BJ (cell line): ENCODE measurements around the gene ISCA2. TPM values are rescaled to one million over a fixed set of nuclear protein-coding genes. Genes with fewer than 3 reads are reported as not detected.

Source experiments
- CTCF ChIA-PET: fragments of 350-600 bp; formaldehyde crosslinking; extraction: SDS; loops from one replicate; lab custom pipeline; 2021; ENCODE audit warnings: antibody characterized with exemption, inconsistent platforms; lab: Yijun Ruan, JAX
- POLR2A ChIA-PET: fragments of 300-600 bp; sonication (Branson Sonifier 250); formaldehyde crosslinking; extraction: SDS; loops from one replicate; lab custom pipeline; 2021; ENCODE audit warnings: antibody characterized with exemption; lab: Charles Lee
- DNase-seq: peaks from one replicate; pipeline ENCODE4 v3.0.0-alpha.2; 2011; ENCODE audit warnings: low read depth
- H3K27me3 ChIP-seq: 2 replicates; pipeline ENCODE4 v1.6.0; 2011; ENCODE audit warnings: low read length; ENCODE audit not compliant: control insufficient read depth, insufficient read depth
- H3K36me3 ChIP-seq: 2 replicates; pipeline ENCODE4 v1.5.1; 2011; ENCODE audit warnings: low read length; ENCODE audit not compliant: control insufficient read depth, insufficient read depth
- H3K4me3 ChIP-seq: 2 replicates; pipeline ENCODE4 v1.5.1; 2011; ENCODE audit warnings: low read depth, mild to moderate bottlenecking, control low read depth, low read length
- polyA plus RNA-seq: library from polyadenylated mRNA; depleted of rRNA; stranded (reverse); fragments of >200 nt; gene quantifications from 2 replicates; pipeline ENCODE4 v1.2.3, GENCODE V29; 2011
- TF ChIP-seq, protein P1 (sequence below): IDR thresholded peaks from 2 replicates; pipeline ENCODE4 v1.5.1; 2011; ENCODE audit warnings: low read depth, mild to moderate bottlenecking, control low read depth, inconsistent platforms, low read length, moderate library complexity; ENCODE audit not compliant: insufficient read depth

ISCA2 gene
- polyA plus RNA-seq, 1 experiment: 13.0 TPM

DNA sequence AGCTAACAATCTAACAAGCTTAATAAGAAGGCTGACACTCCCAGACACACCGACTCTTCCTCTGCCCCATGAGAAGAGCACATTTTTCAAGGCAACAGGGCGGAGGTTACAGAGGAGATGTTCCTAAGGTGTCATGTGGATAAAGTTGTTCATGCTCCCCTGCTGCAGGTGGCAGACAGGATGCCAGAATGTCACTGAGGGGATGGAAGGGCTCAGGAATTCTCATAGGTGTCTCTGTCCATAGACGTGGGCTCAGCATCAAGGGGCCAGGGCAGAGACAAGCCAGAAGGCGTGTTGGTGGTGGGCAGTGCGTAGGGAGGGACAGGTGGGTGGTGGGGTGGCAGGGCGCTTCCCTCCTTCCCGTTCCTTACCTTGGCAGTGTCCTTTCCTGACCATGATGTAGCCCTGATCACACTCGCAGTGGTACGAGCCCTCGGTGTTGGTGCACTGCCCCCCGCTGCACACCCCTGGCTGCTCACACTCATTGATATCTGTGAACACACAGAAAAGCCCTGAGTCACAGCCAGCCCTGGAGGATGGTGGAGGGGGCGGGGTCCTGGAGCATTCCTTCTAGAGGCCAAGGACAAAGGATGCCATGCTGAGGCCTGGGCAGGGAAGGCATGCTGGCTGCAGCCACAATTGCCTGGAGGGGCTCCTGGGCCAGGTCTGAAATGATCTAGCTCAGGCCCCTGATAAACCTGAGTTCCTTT lies 23.0 kb downstream of the ISCA2 start:
- POLR2A ChIA-PET: no interaction called here
- TF ChIP-seq, protein P1, sequence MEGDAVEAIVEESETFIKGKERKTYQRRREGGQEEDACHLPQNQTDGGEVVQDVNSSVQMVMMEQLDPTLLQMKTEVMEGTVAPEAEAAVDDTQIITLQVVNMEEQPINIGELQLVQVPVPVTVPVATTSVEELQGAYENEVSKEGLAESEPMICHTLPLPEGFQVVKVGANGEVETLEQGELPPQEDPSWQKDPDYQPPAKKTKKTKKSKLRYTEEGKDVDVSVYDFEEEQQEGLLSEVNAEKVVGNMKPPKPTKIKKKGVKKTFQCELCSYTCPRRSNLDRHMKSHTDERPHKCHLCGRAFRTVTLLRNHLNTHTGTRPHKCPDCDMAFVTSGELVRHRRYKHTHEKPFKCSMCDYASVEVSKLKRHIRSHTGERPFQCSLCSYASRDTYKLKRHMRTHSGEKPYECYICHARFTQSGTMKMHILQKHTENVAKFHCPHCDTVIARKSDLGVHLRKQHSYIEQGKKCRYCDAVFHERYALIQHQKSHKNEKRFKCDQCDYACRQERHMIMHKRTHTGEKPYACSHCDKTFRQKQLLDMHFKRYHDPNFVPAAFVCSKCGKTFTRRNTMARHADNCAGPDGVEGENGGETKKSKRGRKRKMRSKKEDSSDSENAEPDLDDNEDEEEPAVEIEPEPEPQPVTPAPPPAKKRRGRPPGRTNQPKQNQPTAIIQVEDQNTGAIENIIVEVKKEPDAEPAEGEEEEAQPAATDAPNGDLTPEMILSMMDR: no peak
- H3K36me3 ChIP-seq: peaks cover 5% of the 10 kb centered on the region
- H3K27me3 ChIP-seq: no peaks in the 10 kb centered on the region
- DNase-seq: no peak
- no peak overlapping the region for H3K4me3 ChIP-seq
- CTCF ChIA-PET: interaction anchor here (0.8 to 4.4 kb wide), 3 partner anchors 15 to 96 kb away, joined by 3 to 16 read pairs (median 3); no protein-coding TSS in a partner anchor

DNA sequence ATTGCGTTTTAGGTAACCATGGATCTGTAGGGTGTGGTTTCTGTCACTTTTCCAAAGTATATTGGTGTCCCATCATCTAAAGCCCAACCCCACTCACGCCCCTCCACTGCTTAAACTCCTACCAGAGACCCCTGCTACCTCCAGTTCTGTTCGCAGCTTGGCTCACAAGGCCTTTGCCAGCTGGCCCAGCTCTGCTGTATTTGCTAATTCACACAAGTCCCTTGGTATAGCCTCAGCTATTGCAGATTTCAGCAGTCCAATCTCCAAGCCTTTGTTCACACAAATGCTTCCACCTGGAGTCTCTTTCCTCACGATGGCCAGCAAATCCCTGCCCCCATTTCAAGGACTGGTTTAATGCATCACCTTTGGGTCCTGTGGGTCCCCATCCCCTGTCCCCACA lies 24.2 kb downstream of the ISCA2 start:
- CTCF ChIA-PET: no interaction called here
- Histone ChIP-seq H3K36me3 (peaks cover 6% of the 10 kb centered on the region), H3K4me3 (no peak overlapping the region), H3K27me3 (no peaks in the 10 kb centered on the region)
- TF ChIP-seq, protein P1: no peak
- DNase-seq: no peak
- POLR2A ChIA-PET: no interaction called here

DNA sequence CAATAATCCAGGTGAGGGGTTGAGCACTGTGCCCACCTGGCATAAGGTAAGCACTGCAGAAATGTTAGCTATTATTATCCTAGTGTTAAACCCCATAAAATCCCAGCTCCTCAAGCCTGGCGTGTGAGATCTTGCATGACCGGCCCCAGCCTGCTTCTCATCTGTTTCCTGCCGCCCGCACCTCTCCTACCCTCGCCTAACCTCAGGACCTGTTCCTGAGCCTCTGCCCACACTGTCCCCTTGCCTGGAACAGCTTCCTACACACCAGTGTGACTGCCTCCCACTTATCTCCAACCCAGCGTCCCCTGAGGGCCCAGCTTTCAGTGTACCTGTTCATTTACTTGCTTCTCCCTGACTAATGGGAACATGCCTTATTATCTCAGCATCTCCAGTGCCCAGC lies 24.7 kb downstream of the ISCA2 start:
- Histone ChIP-seq H3K36me3 (peaks cover 7% of the 10 kb centered on the region), H3K4me3 (no peak overlapping the region), H3K27me3 (no peaks in the 10 kb centered on the region)
- ChIA-PET POLR2A (no interaction called here), CTCF (no interaction called here)
- TF ChIP-seq, protein P1: no peak
- no peak for DNase-seq

DNA sequence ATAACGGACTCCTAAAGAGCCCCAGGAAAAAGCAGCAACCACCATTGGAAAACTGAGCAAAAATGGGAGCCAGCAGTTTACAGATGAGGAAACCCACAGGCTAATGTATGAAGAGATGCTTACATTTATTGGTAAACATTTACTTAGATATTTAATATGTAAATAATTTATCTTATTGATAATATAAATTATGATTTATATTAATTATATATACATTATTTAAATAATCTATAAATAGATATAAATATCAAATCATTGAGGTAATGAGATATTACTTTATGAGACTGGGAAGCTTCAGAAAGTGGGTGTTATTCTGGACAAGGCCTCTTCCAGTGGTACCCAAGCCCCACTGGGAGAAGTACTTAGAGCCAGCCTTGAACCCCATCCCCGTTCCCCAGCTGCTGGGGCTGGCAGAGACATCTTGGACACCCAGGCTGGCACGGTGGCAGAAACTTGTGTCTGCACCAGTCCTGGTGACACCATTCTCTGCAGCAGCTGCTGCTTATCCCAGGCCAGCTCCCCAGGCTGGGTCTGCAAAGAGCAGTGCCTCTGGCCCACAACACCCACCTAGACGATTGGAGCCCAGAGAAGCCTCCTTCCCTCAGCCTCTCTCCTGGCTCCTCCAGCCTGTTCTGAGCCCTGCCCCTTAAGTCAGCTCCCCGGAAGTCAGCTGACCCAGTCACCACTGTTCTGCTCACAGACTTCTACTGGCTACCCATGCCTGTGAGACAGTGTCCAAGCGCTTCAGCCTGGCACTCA lies 25.9 kb downstream of the ISCA2 start:
- CTCF ChIA-PET: interaction anchor here (1.2 to 1.6 kb wide), 2 partner anchors 13 to 17 kb away, joined by 3 to 4 read pairs; no protein-coding TSS in a partner anchor
- DNase-seq: no peak

DNA sequence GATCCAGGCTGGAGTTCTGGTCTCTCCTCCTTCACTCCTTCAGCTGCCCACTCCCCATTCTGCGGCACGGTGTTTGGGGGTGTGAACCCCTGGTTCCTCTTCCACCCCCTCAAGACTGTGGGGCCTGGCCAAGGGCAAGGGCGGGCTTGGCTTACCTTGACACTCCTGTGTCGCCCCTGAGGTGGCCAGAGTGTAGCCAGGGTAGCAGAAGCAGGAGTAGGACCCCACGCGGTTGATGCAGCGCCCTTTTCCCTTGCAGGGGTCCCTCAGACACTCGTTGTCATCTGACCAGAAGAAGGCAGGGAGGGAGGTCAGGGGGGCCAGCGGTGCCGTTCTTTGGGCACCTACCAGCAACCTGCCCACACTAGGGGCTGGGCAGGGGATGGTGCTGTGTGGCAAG lies 28.2 kb downstream of the ISCA2 start:
- CTCF ChIA-PET: no interaction called here
- TF ChIP-seq, protein P1: no peak
- H3K36me3 ChIP-seq: peaks cover 4% of the 10 kb centered on the region

More for the DNA sequence above, 25.9 kb downstream of the ISCA2 start:
- Histone ChIP-seq H3K4me3 (no peak overlapping the region), H3K36me3 (peaks cover 7% of the 10 kb centered on the region), H3K27me3 (no peaks in the 10 kb centered on the region)
- POLR2A ChIA-PET: no interaction called here
- TF ChIP-seq, protein P1: no peak

More for the DNA sequence above, 28.2 kb downstream of the ISCA2 start:
- POLR2A ChIA-PET: no interaction called here
- Histone ChIP-seq H3K4me3 (no peak overlapping the region), H3K27me3 (no peaks in the 10 kb centered on the region)
- DNase-seq: no peak
